GM21423 (cell line): ENCODE measurements around the gene CCDC40.
"Not testable (repeated sequence)": the region's sequence is repeated elsewhere in the genome, so short reads cannot be mapped to it uniquely, and the experiment has no call there.

Experiments used
- ATAC-seq: cut with Tn5 transposase; IDR thresholded peaks from one replicate; pipeline ENCODE4 v1.9.1; 2021; ENCODE audit warnings: mild to moderate bottlenecking, moderate library complexity; ENCODE audit not compliant: unreplicated experiment

The CCDC40 gene, protein sequence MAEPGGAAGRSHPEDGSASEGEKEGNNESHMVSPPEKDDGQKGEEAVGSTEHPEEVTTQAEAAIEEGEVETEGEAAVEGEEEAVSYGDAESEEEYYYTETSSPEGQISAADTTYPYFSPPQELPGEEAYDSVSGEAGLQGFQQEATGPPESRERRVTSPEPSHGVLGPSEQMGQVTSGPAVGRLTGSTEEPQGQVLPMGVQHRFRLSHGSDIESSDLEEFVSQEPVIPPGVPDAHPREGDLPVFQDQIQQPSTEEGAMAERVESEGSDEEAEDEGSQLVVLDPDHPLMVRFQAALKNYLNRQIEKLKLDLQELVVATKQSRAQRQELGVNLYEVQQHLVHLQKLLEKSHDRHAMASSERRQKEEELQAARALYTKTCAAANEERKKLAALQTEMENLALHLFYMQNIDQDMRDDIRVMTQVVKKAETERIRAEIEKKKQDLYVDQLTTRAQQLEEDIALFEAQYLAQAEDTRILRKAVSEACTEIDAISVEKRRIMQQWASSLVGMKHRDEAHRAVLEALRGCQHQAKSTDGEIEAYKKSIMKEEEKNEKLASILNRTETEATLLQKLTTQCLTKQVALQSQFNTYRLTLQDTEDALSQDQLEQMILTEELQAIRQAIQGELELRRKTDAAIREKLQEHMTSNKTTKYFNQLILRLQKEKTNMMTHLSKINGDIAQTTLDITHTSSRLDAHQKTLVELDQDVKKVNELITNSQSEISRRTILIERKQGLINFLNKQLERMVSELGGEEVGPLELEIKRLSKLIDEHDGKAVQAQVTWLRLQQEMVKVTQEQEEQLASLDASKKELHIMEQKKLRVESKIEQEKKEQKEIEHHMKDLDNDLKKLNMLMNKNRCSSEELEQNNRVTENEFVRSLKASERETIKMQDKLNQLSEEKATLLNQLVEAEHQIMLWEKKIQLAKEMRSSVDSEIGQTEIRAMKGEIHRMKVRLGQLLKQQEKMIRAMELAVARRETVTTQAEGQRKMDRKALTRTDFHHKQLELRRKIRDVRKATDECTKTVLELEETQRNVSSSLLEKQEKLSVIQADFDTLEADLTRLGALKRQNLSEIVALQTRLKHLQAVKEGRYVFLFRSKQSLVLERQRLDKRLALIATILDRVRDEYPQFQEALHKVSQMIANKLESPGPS

DNA sequence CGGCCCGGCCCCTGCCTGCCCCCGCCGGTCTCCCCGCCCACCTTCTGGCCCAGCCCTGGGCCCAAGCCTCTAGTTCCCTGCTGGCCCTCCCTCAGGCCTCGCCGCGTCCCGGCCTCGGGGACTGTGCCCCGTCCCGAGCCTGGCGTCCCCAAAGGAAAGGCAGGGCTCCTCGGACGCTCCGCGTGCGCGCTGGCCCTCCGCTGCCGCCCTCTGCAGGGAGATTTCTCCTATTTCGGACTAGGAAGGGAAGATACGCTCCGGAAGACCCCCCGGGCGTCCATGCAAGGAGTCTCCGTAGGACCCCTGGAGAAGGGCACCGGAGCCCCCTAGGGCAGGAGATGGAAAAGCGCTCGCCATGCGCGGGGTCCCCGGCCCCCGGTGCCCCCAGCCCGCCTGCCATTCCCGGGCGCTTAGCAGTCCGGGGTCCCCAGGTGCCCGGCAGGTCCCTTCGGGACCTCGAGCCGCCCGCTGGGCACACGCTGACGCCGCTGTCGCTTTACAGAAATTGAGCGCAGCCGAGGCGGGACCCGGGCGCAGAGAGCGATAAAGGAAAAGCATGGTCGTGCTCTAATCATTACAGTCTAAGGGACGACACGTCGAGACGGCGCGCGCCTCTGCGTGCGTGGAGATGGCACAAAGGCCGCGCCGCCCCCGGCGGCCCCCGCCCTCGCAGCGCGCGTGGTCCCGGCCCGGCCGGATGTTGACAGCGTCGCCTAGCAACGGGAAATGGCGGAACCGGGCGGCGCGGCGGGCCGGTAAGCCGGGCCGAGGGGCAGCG is at the start of gene CCDC40:
TSS of gene CCDC40 (plus strand) at position 706 of the 778 bp plus-strand sequence. CDS start at position 727, 21 bp downstream.
- ATAC-seq, result no peak

DNA sequence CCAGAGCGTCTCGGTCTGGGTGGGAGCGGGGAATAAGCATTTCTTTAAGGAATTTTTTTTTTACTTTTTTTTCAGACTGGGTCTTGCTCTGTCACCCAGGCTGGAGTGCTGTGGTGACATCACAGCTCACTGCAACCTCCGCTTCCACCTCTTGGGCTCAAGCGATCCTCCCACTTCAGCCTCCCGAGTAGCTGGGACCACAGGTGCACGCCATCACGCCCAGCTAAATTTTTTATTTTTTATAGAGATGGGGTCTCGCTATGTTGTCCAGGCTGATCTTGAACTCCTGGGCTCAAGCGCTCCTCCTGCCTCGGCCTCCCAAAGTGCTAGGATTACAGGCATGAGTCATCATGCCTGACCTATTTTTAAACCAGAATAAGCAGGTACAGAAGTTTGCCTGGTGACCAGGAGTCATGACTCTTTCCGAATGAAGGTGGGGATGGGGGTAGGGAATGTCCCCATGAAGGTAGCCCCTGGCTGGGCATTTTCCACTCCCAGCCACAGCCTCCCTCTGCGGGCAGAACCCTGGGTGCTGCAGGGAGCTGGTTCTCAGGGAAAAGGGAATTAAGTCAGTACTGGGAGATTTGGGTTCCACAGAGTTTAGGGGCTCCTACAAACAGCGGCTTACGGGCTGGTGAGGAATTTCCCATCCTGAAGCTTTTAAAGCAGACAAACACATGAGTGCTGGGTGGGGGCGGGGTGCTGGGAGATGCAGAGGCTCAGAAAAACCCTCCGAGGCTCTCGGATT is 49.1 kb upstream of the CCDC40 start:
- ATAC-seq, result no peak

DNA sequence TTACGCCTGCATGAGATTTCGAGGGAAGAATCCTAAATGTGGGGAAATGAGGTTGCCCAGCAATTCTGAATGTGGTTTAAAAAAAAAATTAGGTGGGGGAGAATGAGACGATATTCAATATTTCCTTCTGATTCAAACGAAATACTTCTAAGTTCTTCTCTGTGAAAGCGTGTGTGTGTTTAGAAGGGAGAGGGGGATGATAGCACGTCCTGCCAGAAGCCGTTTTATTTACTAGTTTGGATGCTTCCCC is 48.6 kb upstream of the CCDC40 start:
- no peak for ATAC-seq

DNA sequence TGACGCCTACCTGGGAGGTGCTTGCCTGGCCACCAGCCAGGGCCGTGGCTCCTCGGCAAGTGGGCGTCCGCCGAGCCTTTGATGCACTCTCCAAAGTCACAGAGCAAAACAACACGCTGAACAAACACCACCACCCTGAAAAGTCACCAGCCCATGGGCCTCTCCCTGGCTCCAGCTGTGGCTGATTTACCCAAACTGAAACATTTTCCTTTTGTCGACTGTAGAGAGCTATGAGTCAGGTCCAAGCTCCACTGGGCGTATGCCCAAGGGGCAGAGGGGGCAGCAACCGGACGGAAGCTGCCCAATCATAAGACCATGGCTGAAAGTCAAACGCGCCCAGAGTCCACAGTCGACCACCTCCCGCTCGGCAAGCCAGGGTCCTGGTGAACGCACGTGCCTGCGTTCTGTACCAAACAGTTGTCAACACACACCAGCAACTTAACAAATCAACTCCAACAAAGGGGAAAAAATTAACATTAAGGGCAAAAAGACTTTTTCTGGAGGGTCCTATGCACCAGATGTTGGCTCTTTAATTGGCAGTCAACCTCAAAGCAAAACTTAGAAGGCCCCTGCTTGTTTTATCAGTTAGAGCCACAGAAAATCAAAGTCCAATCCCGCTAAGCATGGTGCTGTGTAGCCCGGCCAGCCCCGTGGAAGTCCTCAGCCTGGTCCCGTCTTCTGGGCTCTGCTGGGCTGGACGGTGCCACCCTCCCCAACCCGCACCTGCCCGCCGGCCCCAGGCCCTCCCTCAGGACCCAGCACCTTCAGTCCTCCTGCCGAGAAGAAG is 48.1 kb upstream of the CCDC40 start:
- ATAC-seq, result no peak

GRCh38 chr17:79989106-79989835 is 47.2 kb upstream of the CCDC40 start:
- no peak for ATAC-seq

DNA sequence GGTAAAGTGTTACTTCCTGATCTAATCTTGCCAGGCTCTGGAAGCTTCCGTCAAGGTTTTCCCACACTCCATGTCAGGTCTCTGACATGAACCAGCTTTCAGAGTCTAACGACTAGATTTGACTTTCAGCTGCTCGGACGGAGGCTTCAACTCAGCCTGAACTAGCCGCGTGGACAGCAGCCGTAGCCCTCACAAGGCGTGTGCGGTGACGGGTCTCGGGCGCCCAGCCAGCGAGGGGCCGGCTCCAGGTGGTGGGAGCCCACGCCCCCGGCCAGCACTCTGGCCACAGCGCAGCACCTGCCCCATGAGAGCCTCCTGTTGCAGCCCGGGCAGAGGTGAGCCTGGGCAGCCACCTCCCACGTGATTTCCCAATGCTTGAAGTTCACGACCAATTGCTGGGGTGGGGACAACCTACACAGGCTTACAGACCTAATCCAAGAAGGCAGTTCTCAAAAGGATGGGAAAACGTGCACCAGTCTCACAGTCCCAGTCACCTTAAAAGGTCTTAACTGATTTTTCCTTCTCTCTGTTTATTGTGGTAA is 46.3 kb upstream of the CCDC40 start:
- no peak for ATAC-seq

DNA sequence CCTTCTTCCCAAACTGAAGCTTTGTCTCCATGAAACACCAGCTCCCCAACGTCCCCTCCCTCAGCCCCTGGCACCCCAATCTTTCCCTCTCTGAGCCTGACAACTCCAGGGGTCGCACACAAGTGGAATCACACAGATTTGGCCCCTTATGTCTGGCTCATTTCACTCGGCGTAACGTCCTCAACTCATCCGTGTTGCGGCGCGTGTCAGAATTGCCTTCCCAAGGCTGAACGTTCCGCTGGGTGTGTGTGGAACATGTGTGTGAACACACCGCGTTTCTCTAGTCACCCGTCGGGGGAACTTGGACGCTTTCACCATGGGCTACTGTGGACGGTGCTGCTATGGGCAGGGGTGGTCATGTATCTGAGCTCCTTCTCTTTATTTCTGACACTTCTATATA is 45.7 kb upstream of the CCDC40 start:
- ATAC-seq, result no peak

- ATAC-seq, result no peak
Measured at GRCh38 chr17:79991140-79991923, 45.1 kb upstream of the CCDC40 start.

GRCh38 chr17:79991924-79992648 is 44.4 kb upstream of the CCDC40 start:
- no peak for ATAC-seq

DNA sequence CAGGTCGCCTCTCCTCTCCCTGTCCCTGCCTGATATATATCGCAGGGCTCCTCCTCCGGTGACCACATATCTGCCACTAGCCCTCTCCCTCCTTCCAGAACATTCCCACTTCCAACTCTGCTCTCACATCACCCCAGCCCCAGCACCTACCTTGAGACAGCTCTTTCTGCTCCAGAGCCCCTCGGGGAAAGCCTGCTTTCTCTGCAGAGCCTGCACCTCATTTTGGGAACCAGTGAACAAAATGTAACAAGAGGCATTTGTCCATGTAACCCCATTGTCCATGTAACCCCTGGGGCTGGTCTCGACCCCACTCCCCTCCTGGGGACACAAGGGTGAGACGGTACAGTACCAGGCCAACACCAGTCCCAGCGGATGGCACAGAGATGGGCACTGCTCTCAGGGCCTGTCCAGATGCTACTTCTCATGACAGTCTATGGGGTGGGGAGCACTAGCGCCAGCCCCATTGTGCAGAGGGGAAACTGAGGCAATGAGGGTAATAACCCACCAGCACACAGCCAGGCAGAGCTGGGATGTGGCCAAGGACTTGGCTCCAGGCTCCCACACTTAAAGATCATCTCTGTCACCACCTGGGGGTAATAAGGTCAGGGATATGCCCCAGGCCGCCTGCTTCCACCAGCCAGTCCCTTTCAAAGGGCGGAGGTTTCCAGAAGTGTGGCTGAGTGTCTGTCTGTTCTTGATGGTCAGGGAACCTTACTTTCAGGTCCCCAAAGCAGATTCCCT is 43.6 kb upstream of the CCDC40 start:
- ATAC-seq, result no peak

DNA sequence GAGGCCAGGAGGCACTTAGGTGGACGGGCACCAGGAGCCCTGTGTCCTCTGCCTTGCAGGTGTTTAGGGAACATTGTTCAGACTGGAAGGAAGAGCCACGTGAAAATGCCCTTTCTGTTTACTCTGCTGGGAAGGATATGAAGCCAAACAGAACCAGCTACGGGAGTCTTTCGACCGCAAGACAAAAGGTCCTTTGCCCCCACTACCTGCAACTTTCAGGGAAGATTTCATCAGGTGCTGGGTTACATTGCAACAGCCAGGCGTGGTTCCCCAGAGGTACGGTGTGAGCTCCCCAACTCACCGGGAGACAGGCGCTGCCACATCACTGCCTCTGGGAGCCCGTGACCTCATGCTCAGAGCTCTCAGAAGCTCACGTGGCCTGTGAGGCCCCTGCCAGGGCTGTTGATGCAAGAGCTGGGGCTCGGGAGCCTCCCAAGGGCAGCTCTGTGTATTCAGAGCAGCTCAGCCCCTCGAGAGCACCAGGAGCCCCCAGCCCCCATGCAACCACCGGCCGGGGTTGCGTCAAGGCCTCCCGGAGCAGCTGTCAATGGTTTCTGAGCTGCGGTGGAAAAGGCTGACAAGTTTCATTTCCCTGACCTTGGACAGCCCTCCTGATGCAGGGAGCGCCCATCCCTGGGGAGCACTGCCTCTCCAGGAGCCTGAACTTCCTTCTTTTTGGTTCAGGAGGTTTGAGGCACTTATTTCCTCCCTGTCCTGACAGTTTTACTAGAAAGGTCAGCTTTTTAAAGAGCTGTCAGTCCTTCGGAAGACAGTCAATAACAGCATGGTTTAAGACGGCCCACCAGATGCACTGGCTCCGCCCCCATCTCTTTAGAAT is 42.8 kb upstream of the CCDC40 start:
- no peak for ATAC-seq

DNA sequence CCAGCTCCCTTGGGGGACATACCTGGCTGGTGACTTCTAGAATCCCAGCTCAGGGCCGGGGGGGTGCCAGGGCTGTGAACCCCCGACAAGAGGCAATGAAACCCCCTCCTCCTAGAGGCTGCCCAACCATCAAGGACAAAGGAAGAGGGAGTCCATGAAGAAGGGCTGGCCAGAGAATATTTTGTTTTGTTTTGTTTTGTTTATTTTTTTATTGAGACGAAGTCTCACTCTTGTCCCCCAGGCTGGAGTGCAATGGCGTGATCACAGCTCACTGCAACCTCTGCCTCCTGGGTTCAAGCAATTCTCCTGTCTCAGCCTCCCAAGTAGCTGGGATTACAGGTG is 42.2 kb upstream of the CCDC40 start:
- not testable (repeated sequence) for ATAC-seq

GRCh38 chr17:79994602-79995001 is 41.8 kb upstream of the CCDC40 start:
- ATAC-seq, result no peak

DNA sequence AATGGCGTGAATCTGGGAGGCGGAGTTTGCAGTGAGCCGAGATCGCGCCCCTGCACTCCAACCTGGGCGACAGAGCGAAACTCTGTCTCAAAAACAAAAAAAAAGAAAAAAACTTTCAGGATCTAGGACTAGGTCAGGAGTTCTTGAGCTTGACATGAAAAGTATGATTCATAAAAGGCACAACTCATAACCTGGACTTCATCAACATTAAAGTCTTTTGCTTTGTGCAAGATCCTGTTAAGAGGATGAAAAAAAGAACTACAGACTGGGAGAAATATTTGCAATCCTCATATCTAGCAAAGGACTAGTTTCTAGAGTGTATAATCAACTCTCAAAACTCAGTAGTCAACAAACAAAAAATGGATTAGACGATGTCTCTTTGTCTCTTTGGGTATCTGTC is 40.7 kb upstream of the CCDC40 start:
- no peak for ATAC-seq

GRCh38 chr17:79996291-79996690 is 40.2 kb upstream of the CCDC40 start:
- no peak for ATAC-seq
